Central memory CD4-positive, alpha-beta T cell (primary cell): ENCODE data around the gene MUC2.

Source experiments
- DNase-seq: peaks from one replicate; pipeline ENCODE4 v3.0.0; 2022

The MUC2 gene

DNA sequence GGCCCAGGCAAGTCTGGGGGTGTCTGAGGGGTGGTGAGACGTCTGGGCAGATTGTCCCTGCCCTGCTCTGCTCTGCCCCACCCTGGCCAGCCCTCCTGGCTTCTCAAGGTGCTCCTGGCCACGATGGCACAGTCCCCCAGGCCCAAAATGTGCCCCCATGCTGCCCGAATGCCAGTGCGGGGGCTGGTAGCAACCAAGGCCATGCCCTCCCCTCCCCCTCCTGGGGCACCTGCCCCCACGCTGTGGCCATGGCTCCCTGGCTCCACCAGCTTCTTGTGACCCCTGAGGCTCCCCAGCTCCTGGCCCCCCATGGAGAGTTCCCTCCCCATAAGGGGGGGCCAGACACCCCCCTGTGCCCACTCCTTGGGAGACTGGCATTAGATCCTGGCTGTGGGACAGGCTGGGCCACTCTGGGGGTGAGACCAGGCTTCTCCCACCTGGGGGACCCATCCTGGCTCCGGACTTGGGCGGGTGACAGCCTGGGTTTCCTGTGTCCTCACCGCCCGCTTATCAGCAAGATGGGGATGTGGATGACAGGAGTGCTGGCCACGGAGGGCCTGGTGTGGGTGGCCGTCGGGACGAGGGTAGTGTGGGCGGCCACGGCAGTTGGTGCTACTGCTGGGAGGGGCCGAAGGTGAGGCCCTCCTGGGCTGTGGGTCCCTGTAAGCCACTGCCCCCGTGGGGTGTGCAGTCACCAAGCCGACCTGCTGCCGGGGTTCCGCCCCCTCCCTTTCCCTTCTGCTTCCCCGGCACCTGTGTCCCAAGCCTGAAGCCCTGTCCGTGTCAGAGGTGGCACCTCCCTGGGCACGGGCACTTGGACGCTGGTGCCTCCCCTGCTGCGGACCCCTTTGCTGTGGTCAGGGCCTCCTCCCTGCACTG lies 22.3 kb upstream of the MUC2 start:
- no peak for DNase-seq

DNA sequence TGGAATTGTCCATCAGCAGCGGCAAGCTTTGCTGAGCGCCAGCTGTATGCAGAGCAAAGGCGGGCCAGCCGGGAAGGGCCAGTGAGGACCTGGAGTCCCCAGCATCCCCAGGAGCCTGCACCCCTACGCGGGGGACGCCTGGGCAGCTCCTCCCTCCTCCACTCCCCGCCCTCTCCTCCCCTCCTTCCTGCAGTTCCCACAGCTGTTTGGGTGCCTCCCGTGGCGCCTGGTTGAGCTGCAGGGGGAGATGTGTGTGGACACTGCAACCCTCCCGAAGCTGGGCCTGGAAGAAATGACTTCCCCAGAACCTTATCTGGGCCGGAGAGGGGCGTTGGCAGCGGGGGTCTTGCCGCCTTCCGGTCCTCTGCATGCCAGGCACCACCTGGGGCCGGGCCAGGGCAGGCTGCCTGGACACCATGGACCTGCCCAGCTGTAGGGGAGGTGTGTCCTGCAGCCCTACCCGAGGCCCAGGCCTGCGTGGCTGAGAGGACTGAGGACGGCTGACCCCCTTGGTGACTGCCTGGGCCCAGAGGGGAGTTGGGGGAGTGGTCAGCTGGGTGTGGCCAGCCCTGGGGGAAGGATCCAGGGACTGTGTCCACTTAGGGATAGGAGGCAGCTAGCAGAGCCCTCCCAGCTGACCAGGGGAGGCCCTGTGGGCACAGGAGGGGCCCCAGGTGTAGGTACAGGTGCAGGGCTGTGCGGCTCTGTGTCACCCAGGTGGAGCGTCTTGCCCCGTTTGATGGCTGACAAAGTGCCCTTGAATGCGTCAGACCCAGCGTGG lies 21.4 kb upstream of the MUC2 start:
- no peak for DNase-seq

DNA sequence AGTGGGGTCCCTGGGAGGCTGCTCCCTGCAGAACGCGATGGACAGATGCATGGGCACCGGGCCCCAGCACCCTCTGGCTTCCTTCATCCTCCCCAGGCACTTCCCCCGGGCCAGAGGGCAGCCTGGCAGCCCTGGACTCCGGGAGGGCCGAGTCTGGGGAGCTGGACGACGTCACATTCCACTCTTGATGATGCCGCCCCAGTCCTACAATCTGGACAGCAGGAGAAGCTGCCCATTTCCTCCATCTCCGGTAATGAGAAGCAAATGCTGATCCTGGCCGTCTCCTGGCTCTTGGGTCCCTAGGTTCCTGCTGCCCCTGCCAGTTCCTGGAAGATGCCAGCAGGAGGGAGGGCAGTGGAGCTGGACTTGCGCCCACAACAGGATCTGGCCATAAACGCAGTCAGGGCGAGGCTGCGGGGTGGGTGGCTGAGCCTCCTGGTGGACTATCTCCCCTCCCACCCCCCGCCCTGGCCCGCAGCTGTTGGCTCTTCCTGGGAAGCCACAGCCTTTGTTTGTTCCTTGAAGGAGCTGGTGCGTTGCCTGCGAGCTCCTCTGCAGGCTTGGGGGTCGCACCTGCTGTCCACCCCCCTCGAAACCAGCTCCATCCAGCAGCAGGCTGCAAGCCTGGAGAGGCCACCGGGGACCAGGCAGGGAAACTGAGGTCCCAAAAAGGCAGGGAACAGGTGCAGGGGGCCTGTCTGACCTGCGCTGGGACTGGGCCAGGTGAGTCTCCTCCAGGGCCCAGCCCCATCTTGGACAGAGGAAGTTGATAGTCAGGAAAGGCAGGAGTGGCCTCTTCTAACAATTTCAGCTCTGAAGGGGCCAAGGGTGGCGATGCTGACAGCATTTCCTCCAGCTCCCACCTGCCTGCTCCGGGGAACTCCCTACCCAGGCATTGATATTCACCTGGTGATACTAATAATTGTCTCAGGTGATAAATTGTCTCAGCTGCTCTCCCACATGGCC lies 20.2 kb upstream of the MUC2 start:
- DNase-seq: no peak

DNA sequence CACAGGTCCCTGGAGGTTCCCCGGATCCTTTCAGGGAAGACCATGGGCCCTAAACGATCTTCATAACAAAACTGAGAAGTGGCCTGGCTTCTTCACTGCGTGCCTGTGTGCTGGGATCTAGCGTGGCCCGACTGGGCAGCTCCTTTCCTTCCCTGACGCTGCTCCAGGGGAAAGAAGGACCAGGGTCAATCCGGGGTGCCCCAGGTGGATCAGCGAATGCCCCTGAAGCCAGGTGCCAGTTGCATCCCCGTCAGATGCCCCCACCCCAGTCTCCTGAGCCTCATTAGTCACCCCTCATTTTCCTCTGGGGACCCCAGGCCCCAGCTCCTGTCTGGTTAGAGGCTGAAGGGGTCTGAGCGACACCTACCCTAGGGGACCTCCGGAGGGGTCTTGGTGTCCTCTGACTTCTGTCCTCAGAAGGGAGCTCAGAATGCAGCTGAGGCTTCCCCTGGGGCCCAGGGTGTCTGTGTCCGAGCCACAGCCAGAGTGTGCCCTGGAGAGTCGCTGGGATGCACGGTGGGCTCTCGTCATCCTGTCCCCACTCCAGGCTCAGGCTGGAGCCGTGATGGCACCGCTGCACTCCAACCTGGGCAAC lies 19.5 kb upstream of the MUC2 start:
- no peak for DNase-seq

DNA sequence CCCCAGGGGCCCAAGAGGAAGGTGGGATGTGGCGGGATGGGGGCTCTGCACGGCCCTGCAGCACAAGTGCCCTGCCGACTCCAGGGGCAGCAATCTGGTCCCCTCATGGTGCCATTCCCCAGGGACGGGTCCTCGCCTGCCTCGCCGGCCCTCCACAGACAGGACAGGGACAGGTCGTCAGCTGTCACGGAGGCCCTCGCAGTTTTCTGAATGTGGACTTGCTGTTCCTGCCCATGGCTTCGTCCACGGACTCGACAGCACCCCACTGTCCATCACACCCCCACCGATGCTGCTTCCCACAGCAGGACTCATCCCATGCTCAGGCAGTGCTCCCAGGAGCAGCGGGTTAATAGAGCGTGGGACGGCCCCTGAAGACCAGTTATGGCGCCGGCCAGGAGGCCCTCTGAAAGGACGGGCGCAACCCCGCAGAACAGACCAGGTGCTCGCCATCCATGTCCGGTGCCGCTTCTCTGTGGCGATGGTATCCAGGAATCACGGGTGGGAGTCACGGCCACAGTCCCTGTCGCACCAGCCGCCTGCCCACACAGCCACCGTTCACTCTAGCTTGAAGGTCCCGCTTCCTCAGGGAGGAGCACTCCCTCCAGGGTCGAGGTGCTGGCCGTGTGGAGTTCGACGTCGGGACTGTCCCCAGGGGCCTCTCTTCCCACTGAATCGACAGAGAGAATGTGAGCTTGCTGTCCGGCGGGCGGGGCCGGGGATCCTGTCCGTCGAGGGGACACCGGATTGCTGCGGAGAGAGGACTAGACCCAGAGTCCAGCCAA lies 18.5 kb upstream of the MUC2 start:
- DNase-seq: no peak

DNA sequence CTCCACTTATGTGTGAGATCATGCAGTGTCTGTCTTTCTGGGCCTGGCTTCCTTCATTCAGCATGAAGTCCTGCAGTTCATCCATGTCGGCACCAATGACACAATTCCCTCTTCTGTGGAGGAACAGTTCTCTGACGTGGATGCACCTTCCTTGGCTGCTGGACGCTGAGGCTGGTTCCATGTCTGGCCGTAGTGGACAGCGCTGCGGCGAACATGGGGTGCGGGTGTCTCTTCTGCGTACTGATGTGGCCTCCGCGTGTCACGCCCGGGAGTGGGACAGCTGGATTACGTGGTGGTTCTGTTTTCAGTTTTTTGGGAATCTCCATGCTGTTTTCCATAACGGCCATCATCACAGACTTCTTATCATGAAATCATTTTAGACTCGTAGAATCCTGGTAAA lies 16.9 kb upstream of the MUC2 start:
- DNase-seq: no peak

DNA sequence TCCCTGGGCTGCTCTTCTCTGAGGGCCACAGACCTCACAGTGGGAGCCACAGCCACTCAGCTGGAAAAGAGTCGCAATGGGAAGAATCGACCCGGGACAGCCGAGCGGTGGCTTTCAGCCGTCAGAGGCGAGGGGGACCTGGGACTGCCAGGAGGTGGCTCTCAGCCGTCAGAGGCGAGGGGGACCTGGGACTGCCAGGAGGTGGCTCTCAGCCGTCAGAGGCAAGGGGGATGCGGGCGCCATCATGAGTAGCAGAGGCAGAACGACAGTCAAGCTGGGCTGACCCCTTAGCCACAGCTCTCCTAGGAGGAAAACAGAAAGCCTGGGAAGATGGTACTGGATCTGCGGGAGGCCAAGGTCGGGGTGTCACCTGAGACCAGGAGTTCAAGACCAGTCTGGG lies 14.9 kb upstream of the MUC2 start:
- no peak for DNase-seq

DNA sequence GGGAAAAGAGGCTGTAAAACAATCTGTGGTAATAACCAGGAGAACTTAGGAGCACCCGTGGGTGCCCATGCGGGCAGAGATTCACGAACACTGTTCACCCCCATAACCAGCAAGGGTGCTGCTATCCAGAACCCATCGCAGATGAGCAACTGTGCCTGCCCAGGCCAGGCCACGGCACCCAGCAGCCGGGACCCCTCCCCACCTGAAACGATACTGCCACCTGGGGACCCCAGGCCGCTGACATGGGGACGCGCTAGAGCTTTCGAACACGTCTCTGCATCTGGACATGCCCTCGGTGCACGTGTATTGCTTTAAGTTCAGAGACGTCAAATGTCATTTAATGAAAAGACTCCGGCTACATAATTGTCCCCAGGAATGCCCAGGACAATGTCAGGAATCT lies 14.3 kb upstream of the MUC2 start:
- DNase-seq: no peak

DNA sequence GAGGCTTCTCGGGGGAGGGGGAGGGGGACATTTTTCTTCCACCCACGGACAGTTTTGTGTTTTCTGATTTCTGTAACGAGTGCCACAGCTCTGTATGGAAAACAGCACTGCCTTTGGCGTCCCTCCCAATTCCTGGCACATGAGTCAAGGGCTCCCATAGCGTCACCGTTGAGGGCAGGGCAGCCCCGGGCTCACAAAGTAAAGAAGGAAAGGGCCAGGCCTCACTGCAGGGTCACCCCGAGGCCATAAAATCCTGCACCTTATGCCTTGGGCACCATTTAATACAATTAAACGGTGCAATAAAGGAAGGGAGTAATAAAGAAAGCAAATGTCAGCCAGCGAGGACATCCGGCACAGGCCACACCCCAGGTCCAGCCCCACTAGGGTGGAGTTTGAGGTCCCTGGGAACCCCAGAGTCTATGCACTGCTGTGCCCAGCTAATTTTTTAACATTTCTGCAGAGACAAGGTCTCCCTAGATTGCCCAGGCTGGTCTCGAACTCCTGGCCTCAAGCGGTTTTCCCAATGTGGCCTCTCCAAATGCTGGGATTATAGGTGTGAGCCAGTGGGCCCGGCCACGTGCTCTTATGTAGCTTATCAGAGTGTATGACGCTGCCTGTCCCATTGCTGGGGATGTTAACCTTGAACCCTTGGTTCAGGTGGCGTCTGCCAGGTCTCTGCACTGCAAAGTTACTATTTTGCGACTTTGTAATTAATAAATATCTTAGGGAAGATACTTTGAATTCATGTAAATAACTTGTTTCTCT lies 13.6 kb upstream of the MUC2 start:
- DNase-seq: no peak

DNA sequence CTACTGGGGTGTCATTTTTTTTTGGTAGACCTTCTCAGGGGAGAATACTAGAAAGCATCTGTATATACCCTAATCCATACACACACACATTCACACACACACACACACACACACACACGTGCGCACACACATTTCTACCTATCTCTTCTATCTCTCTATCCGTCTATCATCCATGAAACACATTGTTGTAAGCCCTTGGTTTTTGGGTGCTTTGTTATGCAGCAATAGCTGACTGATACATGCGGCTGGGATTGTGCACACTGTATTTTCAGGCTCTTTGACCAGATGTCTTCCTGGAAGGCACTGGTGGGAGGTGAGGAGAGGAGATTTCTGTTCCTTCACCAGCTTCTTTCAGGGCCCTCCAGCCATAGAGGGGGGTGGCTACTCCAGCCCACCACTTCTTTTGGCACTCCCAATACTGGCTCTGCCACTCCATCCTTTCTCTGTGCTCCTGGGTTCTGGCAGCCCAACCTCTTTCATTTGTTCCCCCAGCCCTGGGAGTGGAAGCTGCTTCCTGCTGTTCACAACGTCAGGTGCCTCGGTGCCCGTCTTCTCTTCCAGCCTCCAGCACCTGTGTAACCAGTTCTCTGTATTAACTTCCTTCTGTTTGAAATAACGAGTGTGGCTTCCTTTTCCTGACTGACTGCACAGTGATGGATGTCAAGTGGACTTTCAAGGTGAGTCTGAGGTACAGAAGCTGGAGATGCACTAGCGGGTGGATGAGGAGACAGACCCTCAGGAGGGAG lies 12.4 kb upstream of the MUC2 start:
- no peak for DNase-seq

DNA sequence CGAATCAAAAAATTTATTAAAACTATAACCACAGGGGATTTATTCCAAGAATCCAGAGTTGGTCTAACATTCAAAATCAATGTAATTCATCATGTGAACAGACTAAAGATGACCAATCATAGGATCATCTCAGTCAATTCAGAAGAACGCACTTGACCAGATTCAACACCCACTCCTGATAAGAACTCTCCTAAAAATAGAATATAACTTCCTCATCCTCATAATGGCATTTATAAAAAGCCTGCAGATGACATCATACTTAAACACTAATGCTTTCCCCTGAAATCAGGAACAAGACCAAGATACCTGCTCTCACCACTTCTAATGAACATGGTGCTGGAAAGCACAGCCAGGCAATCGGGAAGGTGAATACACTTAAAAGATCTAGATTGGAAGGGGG lies 10.5 kb upstream of the MUC2 start:
- DNase-seq: no peak

DNA sequence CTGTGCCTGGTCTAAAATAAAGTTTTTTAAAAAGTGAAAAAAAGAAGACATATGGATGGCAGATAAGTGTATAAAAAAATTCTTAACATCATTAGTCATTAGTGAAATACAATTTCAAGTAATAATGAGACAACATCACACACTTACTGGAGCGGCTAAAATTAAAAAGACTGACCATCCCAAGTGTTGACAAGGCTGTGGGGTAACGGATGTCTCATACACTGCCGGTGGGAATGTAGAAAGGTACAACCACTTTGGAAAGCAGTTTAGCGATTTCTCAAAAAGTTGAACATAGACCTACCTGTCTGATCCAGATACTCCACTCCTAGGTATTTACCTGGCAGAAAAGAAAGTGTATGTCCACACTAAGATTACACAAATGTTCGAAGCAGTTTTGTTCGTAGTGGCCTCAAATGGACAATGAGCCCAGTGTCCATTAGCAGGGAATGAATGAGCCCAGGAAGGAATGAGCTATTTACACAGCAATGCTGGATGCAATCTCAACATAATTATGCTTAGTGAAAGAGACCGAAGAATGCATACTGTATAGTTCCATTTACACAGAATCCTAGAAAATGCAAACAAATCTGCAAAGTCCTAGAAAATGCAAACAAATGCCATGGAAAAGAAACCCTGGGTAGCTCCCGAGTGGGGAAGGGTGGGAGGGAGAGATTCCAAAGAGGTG lies 6.7 kb upstream of the MUC2 start:
- DNase-seq: no peak

DNA sequence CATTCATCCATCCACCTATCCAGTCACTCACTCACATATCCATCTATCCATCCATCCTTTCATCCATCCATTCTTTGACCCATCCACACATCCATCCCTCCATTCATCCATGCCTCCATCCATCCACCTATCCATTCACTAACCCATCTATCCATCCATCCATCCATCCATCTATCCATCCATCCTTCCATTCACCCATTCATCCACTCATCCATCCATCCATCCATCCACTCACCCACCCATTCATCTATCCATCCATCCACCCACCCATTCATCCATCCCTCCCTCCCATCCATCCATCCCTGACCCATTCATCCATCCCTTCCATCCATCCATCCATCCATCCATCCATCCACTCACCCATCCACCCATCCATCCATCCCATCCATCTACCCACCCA lies 4.9 kb upstream of the MUC2 start:
- DNase-seq: no peak

DNA sequence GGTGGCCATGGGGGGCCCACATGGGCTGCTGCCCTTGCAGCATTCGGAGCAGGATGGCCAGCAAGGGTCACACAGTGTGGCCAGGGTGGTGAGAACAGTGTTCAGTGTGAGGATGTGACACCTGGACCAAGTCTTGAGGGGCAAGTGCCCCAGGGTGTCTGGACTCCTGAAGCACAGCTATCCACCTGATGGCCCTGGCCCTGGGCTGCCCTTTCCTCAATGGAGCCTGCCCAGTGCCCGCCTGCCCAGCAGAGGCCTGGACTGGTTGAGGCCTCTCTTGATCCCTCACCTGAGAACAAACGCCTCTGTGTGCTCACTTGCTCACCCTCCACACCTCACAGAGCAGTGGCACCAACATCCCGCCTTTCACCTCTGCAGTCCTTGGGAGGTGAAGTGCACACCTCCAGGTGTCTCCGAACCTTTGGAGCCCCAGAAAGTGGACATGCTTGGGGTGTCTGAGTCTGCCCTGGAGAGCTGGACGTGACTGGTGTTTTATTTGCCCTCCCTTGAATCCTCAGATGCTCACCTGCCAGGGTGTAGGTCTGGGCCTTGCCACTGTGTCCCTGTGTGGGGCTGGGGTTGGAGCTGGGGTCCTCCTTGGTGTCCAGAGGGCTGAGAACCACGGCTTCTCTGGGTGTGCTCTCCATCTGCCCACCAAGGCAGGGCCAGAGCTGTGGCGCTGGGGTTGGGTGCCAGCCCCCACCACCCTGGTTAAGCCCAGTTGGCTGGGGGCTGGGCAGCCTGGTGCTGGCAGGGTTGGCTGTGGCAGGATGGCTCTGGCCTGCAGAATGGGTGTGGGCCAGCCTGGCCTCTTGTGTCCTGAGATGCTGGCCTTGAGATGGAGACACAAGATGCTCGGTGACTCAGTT lies 3.8 kb upstream of the MUC2 start:
- no peak for DNase-seq

DNA sequence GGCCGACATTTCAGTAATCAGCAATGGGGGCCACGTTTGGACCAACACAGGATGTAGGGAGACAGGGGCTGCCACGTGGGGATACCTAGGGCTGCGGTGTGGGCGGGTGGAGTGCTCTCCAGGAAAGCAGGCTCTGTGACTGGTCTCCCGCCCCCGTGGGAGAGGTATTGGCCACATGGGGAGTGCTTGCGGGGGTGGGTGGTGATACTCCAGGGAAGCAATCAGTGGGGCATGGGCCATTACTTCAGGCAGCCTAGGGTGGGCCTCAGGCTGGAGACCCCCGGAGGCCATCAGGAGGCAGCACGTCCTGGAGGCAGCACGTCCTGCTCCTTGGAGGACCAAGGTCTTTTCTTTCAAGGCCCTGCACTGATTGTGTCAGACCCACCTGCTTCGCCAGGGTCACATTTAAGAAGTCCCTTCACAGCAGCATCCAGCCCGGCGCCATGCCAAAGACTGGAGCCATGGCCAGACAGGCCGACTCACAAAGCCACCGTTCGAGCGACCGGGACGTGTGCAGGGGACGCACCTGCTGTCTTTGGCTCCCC lies 3.0 kb upstream of the MUC2 start:
- no peak for DNase-seq

DNA sequence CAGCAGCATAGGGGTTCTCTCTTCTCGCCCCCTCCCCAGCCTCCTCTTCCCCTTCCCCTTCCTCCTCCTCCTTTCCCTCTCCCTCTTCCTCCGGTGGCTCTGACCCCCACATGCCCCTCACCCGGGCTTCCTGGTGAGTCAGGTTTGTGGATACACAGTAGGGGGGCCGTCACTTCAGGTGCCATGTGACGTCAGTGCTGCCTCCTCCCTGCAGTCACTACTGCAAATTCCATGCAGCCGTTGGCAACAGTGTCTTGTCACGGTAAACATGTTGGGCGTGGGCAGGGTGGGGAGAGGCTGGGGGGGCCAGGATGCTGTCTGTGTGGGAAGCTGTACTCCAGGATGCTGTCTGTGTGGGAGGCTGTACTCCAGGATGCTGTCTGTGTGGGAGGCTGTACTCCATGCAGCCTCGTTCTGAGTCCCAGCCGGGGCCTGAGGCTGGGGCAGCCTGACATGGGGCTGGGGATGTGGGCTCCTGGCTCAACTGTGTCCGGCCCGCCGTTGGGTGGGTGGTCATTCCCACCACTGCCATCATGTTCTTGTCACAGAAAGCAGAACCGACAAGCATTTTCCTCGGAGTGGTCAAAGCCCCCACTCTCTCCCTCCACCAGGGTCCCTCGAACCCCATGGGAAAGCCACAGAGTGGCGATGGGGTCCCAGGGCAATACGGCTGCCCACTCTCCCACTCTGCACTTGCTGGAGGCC lies 2.4 kb upstream of the MUC2 start:
- DNase-seq: no peak

DNA sequence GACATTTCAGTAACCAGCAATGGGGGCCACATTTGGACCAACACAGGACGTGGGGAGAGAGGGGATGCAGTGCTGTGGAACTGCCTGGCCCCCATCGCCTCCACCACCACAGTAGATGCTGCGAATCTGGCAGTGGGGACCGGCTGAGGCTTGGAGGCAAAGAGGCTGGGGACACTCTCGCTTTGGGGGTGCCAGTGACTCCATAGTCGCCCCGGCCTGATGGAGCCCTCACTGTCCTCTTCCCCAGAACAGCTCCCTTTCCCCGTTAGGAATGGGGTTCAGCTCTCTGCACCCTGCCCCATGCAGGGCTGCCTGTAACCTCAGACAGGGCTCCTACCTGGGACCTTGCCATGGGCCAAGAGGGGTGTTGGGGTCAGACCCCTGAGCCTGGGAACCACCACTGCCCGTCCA lies 1.8 kb upstream of the MUC2 start:
- DNase-seq: no peak

DNA sequence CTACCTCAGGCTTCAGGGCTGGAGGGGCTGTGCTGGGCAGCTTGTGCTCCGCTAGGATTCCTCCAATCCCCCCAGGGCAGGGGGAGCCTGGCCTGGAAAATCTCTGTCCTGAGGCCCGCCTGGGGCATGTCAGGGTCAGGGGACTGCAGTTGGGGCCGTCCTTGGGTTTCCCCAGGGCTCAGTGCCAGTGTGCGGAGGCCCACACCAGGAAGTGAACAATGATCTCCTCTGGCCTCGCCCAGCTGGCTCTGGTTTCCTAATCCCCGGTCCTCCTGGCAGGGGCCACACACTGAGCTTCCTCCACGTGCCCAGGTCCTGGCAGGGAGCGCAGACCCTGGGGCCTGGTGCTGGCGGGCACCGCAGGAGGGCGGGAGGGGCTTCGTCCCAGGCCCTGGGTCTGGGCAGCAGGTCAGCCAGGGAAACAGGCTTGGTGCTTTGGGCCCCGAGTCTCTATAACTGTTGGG lies 1.4 kb upstream of the MUC2 start:
- no peak for DNase-seq
